ENCODE data around the gene PHOSPHO2. TPM values are rescaled to one million over a fixed set of nuclear protein-coding genes. Genes with fewer than 3 reads are reported as not detected.

Gene PHOSPHO2
- total and polyA plus RNA-seq, 5 donors from 2014 or later: 2.2 to 5.5 (median 4.4) TPM

DNA sequence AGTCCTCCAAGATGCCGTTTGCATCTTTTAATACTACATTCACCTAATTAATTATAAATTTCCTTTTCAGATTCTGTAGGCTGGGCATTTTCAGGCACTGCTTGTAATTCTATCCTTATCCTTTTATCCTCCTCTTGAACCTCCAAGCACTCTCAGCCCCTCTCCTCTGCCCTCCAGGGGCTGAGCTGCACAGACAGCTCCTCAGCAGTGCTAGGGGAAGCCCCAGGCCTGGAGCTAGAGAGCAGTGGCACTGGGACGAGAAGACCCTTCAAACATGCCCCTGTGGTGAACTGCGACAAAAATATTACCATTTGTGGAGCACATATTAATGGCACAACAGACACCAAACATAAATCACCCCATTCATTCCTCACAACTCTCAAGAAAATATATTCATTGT is 33.0 kb upstream of the PHOSPHO2 start:
- H3K4me1 ChIP-seq (ENCODE audit: control insufficient read depth, insufficient read depth, low read length, poor library complexity, severe bottlenecking): no peaks in the 10 kb centered on the region
- H3K36me3 ChIP-seq (ENCODE audit: control insufficient read depth, insufficient read depth, low read length): no peaks in the 10 kb centered on the region
- Mint-ChIP-seq H3K4me3 (no peak overlapping the region), H3K36me3 (no peaks in the 10 kb centered on the region), H3K27me3 (peaks cover 23% of the 10 kb centered on the region), H3K4me1 (no peaks in the 10 kb centered on the region), H3K9me3 (peaks cover 0 to 1% (median 0%) of the 10 kb centered on the region in 7 donors), H3K27ac (no peak overlapping the region)
- H3K27me3 ChIP-seq (ENCODE audit: control insufficient read depth, insufficient read depth, low read length): peaks cover 2% of the 10 kb centered on the region
- no peak for ATAC-seq (ENCODE audit: low read depth in 2 of 2)
- no peaks in the 10 kb centered on the region for H3K9me3 ChIP-seq (ENCODE audit: control insufficient read depth in 2 of 2, low read length in 2 of 2)
- H3K4me3 ChIP-seq (ENCODE audit: low read depth, low read length): no peak overlapping the region
- no peak for DNase-seq
- H3K27ac ChIP-seq (ENCODE audit: insufficient read depth, low read length, poor library complexity, severe bottlenecking): no peak overlapping the region

DNA sequence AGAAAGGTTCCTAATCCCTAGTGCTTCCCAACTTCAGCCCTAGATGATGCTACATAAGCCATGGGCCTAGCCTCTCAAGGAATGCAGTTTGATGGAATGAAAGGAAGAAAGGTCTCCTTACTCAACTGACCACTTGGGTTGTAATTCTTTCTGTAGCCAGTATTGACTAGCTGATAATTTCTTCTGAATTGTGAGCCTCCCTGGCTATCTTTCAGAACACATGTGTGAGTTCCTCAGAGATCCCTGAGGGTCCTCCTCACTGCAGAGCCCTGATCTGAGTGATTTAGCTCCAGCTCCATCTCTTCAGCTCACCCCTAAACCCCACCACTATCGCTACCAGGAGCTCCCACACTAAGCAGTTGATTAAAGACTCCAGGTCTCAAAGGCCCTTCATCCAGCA is 31.5 kb upstream of the PHOSPHO2 start:
- Mint-ChIP-seq H3K4me1 (no peaks in the 10 kb centered on the region), H3K4me3 (no peak overlapping the region), H3K9me3 (peaks cover 0 to 1% (median 0%) of the 10 kb centered on the region in 7 donors), H3K36me3 (no peaks in the 10 kb centered on the region), H3K27me3 (peaks cover 20% of the 10 kb centered on the region), H3K27ac (no peak overlapping the region)
- Histone ChIP-seq H3K27ac (ENCODE audit: insufficient read depth, low read length, poor library complexity, severe bottlenecking) (no peak overlapping the region), H3K36me3 (ENCODE audit: control insufficient read depth, insufficient read depth, low read length) (no peaks in the 10 kb centered on the region), H3K9me3 (ENCODE audit: control insufficient read depth in 2 of 2, low read length in 2 of 2) (no peaks in the 10 kb centered on the region), H3K27me3 (ENCODE audit: control insufficient read depth, insufficient read depth, low read length) (peaks cover 5% of the 10 kb centered on the region), H3K4me1 (ENCODE audit: control insufficient read depth, insufficient read depth, low read length, poor library complexity, severe bottlenecking) (no peaks in the 10 kb centered on the region), H3K4me3 (ENCODE audit: low read depth, low read length) (no peak overlapping the region)
- no peak for ATAC-seq (ENCODE audit: low read depth in 2 of 2)
- DNase-seq: no peak

DNA sequence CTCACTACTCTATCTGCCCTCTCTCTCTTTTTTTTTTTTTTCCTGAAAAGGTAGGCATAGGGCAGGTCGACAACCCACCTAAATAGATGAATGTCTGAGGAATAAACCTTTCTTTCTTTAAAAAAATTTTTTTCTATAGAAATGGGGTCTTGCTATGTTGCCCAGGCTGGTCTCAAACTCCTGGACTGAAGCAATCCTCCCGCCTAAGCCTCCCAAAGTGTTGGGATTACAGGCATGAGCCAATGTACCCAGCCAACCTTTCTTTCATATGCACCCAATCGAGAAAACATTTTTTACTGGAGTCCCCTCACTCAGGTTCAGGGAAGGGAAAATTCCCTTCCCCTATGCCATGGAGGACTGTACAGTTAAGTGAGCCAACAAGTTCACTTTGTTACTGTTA is 31.0 kb upstream of the PHOSPHO2 start:
- Histone ChIP-seq H3K36me3 (ENCODE audit: control insufficient read depth, insufficient read depth, low read length) (no peaks in the 10 kb centered on the region), H3K9me3 (ENCODE audit: control insufficient read depth in 2 of 2, low read length in 2 of 2) (no peaks in the 10 kb centered on the region), H3K27ac (ENCODE audit: insufficient read depth, low read length, poor library complexity, severe bottlenecking) (no peak overlapping the region), H3K27me3 (ENCODE audit: control insufficient read depth, insufficient read depth, low read length) (peaks cover 5% of the 10 kb centered on the region), H3K4me1 (ENCODE audit: control insufficient read depth, insufficient read depth, low read length, poor library complexity, severe bottlenecking) (no peaks in the 10 kb centered on the region), H3K4me3 (ENCODE audit: low read depth, low read length) (no peak overlapping the region)
- DNase-seq: no peak
- ATAC-seq (ENCODE audit: low read depth in 2 of 2): no peak
- peaks cover 20% of the 10 kb centered on the region for H3K27me3 Mint-ChIP-seq
- H3K4me1 Mint-ChIP-seq: no peaks in the 10 kb centered on the region
- H3K27ac Mint-ChIP-seq: no peak overlapping the region
- no peaks in the 10 kb centered on the region for H3K36me3 Mint-ChIP-seq
- H3K9me3 Mint-ChIP-seq: peaks cover 0 to 1% (median 0%) of the 10 kb centered on the region in 7 donors
- H3K4me3 Mint-ChIP-seq: no peak overlapping the region

DNA sequence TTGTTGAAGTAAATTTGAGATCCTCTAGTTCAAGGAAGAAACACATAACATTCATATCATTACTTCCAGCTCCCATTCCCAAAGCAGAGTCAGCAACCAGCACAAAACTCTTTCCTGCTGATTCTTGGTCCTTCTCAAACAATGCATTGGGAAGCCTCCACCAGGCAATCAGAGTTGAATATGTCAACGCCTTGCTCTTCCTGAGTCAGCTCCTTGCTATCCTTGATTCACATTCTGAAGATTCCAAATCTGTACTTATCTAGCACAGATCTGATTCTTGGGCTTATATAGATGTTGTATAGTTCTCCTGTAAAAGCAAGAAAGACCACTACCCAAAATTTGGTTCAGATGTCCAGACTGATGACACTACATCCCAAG is 29.7 kb upstream of the PHOSPHO2 start:
- ATAC-seq (ENCODE audit: low read depth in 2 of 2) (no peak), DNase-seq (no peak)
- Mint-ChIP-seq H3K27ac (no peak overlapping the region), H3K4me1 (no peaks in the 10 kb centered on the region), H3K4me3 (no peak overlapping the region), H3K27me3 (peaks cover 18% of the 10 kb centered on the region), H3K9me3 (peaks cover 0 to 3% (median 0%) of the 10 kb centered on the region in 7 donors), H3K36me3 (no peaks in the 10 kb centered on the region)
- Histone ChIP-seq H3K4me1 (ENCODE audit: control insufficient read depth, insufficient read depth, low read length, poor library complexity, severe bottlenecking) (no peaks in the 10 kb centered on the region), H3K9me3 (ENCODE audit: control insufficient read depth in 2 of 2, low read length in 2 of 2) (no peaks in the 10 kb centered on the region), H3K27me3 (ENCODE audit: control insufficient read depth, insufficient read depth, low read length) (peaks cover 3% of the 10 kb centered on the region), H3K27ac (ENCODE audit: insufficient read depth, low read length, poor library complexity, severe bottlenecking) (no peak overlapping the region), H3K36me3 (ENCODE audit: control insufficient read depth, insufficient read depth, low read length) (no peaks in the 10 kb centered on the region), H3K4me3 (ENCODE audit: low read depth, low read length) (no peak overlapping the region)

DNA sequence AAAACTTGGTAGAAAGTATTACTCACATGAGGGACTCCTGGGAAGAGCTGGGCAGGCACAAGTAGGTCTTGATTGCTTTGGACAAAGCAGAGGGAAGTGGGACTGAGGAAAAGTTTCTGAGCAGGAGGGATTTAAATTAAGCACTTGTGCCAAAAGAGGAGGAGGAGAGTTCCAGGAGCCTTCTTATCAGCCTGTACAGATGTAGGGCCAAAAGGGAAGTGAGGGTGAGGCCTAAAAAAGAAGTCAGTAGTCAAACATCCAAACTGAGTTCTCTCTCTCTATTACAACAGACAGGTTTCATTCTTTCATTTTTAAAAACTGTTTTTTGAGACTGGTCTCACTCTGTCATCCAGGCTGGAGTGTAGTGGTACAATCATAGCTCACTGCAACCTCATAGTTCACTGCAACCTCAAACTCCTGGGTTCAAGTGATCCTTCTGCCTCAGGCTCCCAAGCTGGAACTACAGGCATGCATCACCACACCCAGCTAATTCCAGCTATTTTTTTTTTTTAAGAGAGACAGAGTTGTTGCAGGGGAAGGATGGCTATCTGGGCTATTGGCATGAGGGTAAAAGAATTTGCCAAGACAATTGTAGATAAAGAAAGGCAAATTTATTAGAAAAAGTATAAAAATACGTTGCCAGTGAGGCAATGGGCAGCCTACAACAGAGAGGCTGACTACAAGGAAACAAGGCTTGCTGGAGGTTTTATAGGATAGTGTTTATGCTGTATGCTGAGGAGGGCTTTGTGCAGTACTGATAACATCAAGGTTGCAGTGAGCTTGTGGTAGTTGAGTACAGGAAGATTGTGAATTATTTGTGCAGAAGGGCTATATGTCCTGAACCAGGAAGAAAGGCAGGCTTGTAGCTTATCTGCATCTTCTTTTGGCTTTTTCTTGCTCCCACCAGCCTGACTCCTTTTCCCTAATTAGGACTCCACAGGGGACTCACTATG is 29.0 kb upstream of the PHOSPHO2 start:
- ATAC-seq (ENCODE audit: low read depth in 2 of 2) (no peak), DNase-seq (no peak)
- Mint-ChIP-seq H3K4me3 (no peak overlapping the region), H3K9me3 (peaks cover 0 to 3% (median 0%) of the 10 kb centered on the region in 7 donors), H3K27me3 (peaks cover 19% of the 10 kb centered on the region), H3K4me1 (no peaks in the 10 kb centered on the region), H3K27ac (peak overlapping the region in 1 of 3 donors; percentile 44), H3K36me3 (no peaks in the 10 kb centered on the region)
- Histone ChIP-seq H3K36me3 (ENCODE audit: control insufficient read depth, insufficient read depth, low read length) (no peaks in the 10 kb centered on the region), H3K9me3 (ENCODE audit: control insufficient read depth in 2 of 2, low read length in 2 of 2) (no peaks in the 10 kb centered on the region), H3K27ac (ENCODE audit: insufficient read depth, low read length, poor library complexity, severe bottlenecking) (no peak overlapping the region), H3K4me3 (ENCODE audit: low read depth, low read length) (no peak overlapping the region), H3K4me1 (ENCODE audit: control insufficient read depth, insufficient read depth, low read length, poor library complexity, severe bottlenecking) (no peaks in the 10 kb centered on the region), H3K27me3 (ENCODE audit: control insufficient read depth, insufficient read depth, low read length) (peaks cover 3% of the 10 kb centered on the region)

DNA sequence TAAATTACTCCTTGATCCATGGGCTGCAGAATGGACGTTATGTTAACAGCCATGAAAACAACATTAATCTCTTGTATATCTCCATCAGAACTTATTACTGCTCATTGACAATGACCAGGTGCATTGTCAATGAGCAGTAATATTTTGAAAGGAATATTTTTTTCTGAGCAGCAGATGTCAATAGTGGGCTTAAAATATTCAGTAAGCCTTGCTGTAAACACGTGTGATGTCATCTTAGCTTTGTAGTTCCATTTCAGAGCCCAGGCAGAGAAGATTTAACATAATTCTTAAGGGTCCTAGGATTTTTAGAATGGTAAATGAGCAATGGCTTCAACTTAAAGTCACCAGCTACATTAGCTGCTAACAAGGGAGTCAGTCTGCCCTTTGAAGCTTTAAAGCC is 26.7 kb upstream of the PHOSPHO2 start:
- DNase-seq: no peak
- no peak overlapping the region for H3K4me3 Mint-ChIP-seq
- peaks cover 13% of the 10 kb centered on the region for H3K27me3 Mint-ChIP-seq
- peaks cover 0 to 3% (median 0%) of the 10 kb centered on the region in 7 donors for H3K9me3 Mint-ChIP-seq
- no peaks in the 10 kb centered on the region for H3K4me1 ChIP-seq (ENCODE audit: control insufficient read depth, insufficient read depth, low read length, poor library complexity, severe bottlenecking)
- H3K4me1 Mint-ChIP-seq: no peaks in the 10 kb centered on the region
- no peak overlapping the region for H3K27ac ChIP-seq (ENCODE audit: insufficient read depth, low read length, poor library complexity, severe bottlenecking)
- H3K27ac Mint-ChIP-seq: no peak overlapping the region
- H3K36me3 Mint-ChIP-seq: no peaks in the 10 kb centered on the region
- no peaks in the 10 kb centered on the region for H3K36me3 ChIP-seq (ENCODE audit: control insufficient read depth, insufficient read depth, low read length)
- no peak for ATAC-seq (ENCODE audit: low read depth in 2 of 2)
- H3K9me3 ChIP-seq (ENCODE audit: control insufficient read depth in 2 of 2, low read length in 2 of 2): no peaks in the 10 kb centered on the region
- peaks cover 3% of the 10 kb centered on the region for H3K27me3 ChIP-seq (ENCODE audit: control insufficient read depth, insufficient read depth, low read length)
- no peak overlapping the region for H3K4me3 ChIP-seq (ENCODE audit: low read depth, low read length)

DNA sequence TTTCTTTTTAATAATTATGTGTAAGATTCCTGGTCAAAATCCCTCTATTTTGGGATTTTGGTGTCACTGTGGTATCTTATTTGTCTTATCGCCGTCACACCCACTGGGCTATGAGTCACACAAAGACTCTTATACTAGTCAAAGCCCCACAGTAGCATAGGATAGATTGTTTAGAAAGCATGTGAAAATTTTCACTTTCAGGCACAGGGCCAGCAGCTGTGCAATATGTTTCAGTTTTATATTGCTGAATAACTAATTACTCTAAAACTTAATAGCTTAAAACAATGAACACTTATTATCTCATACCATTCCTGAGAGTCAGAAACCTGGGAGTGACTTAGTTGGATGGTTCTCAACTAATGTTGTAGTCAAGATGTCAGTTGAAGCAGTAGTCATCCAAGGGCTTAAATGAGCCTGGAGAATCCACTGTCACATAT is 24.0 kb upstream of the PHOSPHO2 start:
- no peaks in the 10 kb centered on the region for H3K4me1 ChIP-seq (ENCODE audit: control insufficient read depth, insufficient read depth, low read length, poor library complexity, severe bottlenecking)
- Mint-ChIP-seq H3K4me3 (no peak overlapping the region), H3K27me3 (peaks cover 13% of the 10 kb centered on the region), H3K9me3 (peaks cover 0 to 3% (median 0%) of the 10 kb centered on the region in 7 donors), H3K27ac (no peak overlapping the region), H3K36me3 (no peaks in the 10 kb centered on the region), H3K4me1 (no peaks in the 10 kb centered on the region)
- no peaks in the 10 kb centered on the region for H3K36me3 ChIP-seq (ENCODE audit: control insufficient read depth, insufficient read depth, low read length)
- H3K27ac ChIP-seq (ENCODE audit: insufficient read depth, low read length, poor library complexity, severe bottlenecking): no peak overlapping the region
- no peaks in the 10 kb centered on the region for H3K9me3 ChIP-seq (ENCODE audit: control insufficient read depth in 2 of 2, low read length in 2 of 2)
- DNase-seq (no peak), ATAC-seq (ENCODE audit: low read depth in 2 of 2) (no peak)
- no peak overlapping the region for H3K4me3 ChIP-seq (ENCODE audit: low read depth, low read length)
- peaks cover 3% of the 10 kb centered on the region for H3K27me3 ChIP-seq (ENCODE audit: control insufficient read depth, insufficient read depth, low read length)

DNA sequence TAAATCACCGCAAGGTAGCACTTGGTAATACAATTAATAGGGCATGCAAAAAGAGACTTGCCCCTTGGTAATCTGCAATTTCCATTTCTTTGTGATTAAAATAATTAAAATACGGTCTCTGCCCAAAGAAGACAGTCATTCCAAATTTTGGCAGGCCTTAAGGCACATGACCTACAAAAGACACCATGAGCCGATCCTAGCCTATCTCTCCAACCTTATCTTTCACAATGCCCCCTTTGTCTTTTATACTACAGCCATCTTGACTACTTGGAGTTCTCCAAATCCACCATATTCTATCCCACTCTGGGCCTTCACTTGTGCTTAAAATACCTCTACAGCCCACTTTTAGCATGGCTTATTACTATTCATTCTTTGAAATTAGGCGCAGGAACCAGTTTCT is 23.3 kb upstream of the PHOSPHO2 start:
- Mint-ChIP-seq H3K4me3 (no peak overlapping the region), H3K27me3 (peaks cover 10% of the 10 kb centered on the region), H3K4me1 (no peaks in the 10 kb centered on the region), H3K27ac (no peak overlapping the region), H3K9me3 (peaks cover 0 to 3% (median 0%) of the 10 kb centered on the region in 7 donors), H3K36me3 (no peaks in the 10 kb centered on the region)
- no peak for DNase-seq
- Histone ChIP-seq H3K36me3 (ENCODE audit: control insufficient read depth, insufficient read depth, low read length) (no peaks in the 10 kb centered on the region), H3K4me3 (ENCODE audit: low read depth, low read length) (no peak overlapping the region), H3K27me3 (ENCODE audit: control insufficient read depth, insufficient read depth, low read length) (peaks cover 5% of the 10 kb centered on the region), H3K4me1 (ENCODE audit: control insufficient read depth, insufficient read depth, low read length, poor library complexity, severe bottlenecking) (no peaks in the 10 kb centered on the region), H3K9me3 (ENCODE audit: control insufficient read depth in 2 of 2, low read length in 2 of 2) (no peaks in the 10 kb centered on the region), H3K27ac (ENCODE audit: insufficient read depth, low read length, poor library complexity, severe bottlenecking) (no peak overlapping the region)
- ATAC-seq (ENCODE audit: low read depth in 2 of 2): no peak

Measured in CD4-positive, CD25-positive, alpha-beta regulatory T cell (primary cell).